Esophagus squamous epithelium (tissue), 5 donors: Measurements from ENCODE around the gene TAF4. TPM values are rescaled to one million over a fixed set of nuclear protein-coding genes. Genes with fewer than 3 reads are reported as not detected.
A peak's percentile ranks its signal among the peaks of the same experiment; 100 is the strongest.

Experiments
- DNase-seq: peaks from one replicate; lab custom pipeline; 2025; lab: John Stamatoyannopoulos, UW
- H3K27ac ChIP-seq, 4 donors: fragments of 200-600 bp; sonication (generic); one replicate each; pipeline ENCODE4 v1.5.1; 2016 to 2019; ENCODE audit warnings: mild to moderate bottlenecking in 1 of 4
- H3K27me3 ChIP-seq, 4 donors: fragments of 200-600 bp; sonication (generic); 1 replicate in 3 of 4; 2 replicates in 1 of 4; pipeline versions ENCODE4 v1.5.1 to v1.6.0; 2017 to 2021; ENCODE audit warnings: antibody characterized with exemption in 1 of 4
- H3K36me3 ChIP-seq, 3 donors: fragments of 200-600 bp; sonication (generic); one replicate each; pipeline ENCODE4 v1.5.1; 2016 to 2019
- H3K4me1 ChIP-seq, 3 donors: fragments of 200-600 bp; sonication (generic); one replicate each; pipeline ENCODE4 v1.5.1; 2017 to 2019
- H3K4me3 ChIP-seq, 4 donors: fragments of 200-600 bp; sonication (generic); 1 replicate in 3 of 4; 2 replicates in 1 of 4; pipeline ENCODE4 v1.5.1; 2016 to 2019; ENCODE audit warnings: mild to moderate bottlenecking in 2 of 4, moderate library complexity in 1 of 4
- H3K9me3 ChIP-seq, 3 donors: fragments of 200-600 bp; sonication (generic); one replicate each; pipeline ENCODE4 v1.5.1; 2016 to 2019
- CTCF ChIP-seq, 6 experiments: fragments of 450-650 bp in 4 of 6; fragments of 200-600 bp in 2 of 6; sonication (generic) in 2 of 6; IDR thresholded peaks; one replicate each; pipeline ENCODE4 v1.5.1; 2016 to 2019; ENCODE audit warnings: antibody characterized with exemption in 6 of 6, mild to moderate bottlenecking in 4 of 6, moderate library complexity in 4 of 6
- POLR2A ChIP-seq, 4 donors: fragments of 450-650 bp; IDR thresholded peaks; one replicate each; pipeline ENCODE4 v1.6.1; 2017; ENCODE audit warnings: antibody characterized with exemption in 4 of 4, mild to moderate bottlenecking in 4 of 4, moderate library complexity in 3 of 4
- WGBS, 2 donors: methylation state at CpG; one replicate each; pipeline ENCODE4 v1.1.5; 2018; 5-methylcytosine and 5-hydroxymethylcytosine counted together
- intact Hi-C: fragments of 100-400 bp; cut with DNase I; formaldehyde crosslinking; loops from one replicate; pipeline ENCODE4 v1.15.0; 2022
- total RNA-seq, 4 donors: library from RNA; depleted of rRNA; stranded (reverse); fragments of >200 nt; gene quantifications; one replicate each; pipeline ENCODE4 v1.1.0, GENCODE V29; 2016
- donor health status: DM: yes; HTN: yes; CAD: no.

Gene TAF4
- total RNA-seq, 4 donors from 2014 or later = 4.9 to 16.5 (median 14.4) TPM

DNA sequence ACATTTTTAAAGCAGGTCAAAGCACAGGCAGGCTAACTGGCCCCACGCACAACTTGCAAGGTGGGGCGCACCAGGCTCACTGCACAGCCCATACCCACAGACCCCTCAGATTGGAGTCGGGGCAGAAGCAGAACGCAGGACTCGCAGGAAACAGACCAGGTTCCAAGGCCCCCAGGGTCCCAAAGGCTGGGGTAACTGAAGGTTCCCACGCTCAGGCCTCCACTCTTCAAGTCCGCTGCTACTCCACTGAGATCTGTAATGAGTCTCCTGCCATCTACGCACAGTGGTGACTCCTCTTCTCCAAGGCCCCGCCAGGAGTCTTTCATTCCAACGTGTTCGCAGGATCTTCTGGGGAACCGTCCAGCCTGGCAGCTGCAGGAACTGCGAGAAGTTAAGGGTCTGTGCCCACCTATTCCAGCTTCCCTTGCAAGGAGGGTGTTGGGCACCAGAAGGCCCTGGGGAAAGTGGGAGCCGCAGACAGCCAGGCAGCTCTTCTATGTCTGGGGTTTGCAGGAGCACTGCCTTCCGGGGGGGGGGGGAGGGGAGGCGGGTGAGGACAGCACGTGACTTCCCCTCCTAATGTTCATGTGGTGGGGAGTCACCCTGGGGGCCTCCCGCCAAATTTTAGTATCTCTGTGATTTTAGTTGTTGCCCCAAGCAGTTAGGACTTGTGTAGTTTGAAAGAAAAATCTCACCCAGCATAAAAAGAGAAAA is 2.0 kb upstream of the TAF4 start:
- intact Hi-C loops = loop anchor here (5.0 kb wide), 1 partner anchor 55 kb away; the partner anchor contains the start of gene LSM14B
- Histone ChIP-seq H3K4me1 (peaks cover 15 to 35% (median 21%) of the 10 kb centered on the region in 3 donors), H3K4me3 (no peak overlapping the region), H3K27me3 (no peaks in the 10 kb centered on the region), H3K27ac (no peak overlapping the region), H3K36me3 (no peaks in the 10 kb centered on the region), H3K9me3 (peaks cover 0 to under 1% (median 0%) of the 10 kb centered on the region in 3 donors)
- no peak for DNase-seq
- WGBS, 2 donors = 65 to 81% methylated on average over 4 to 14 of the region's 18 CpGs
- TF ChIP-seq POLR2A (IDR thresholded peaks at IDR 0.05) (no peak), CTCF (IDR thresholded peaks at IDR 0.05) (no peak)

DNA sequence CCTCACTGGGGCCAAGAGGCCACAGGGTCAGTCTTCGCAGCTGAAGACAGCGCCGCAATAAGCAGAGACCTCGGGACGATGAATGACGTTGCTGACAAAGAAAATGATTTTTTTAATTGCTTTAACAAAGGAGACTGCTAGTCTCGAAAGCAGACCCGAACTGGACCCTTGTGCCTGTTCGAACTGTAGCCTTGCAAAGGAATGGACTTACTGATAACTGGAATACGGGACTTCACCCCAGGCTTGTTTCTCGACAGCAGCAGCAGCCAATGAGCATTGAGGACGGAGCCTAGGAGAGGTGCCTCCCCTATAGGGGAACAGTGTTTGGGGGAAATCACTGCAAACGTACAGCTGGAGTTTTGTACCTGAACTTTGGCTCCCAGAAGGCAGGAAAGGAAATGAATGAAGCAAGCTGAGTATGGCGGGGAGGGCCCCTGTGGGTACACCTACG is 1.3 kb upstream of the TAF4 start:
- WGBS, 2 donors = 17 to 19% methylated on average over 14 to 15 of the region's 15 CpGs
- TF ChIP-seq CTCF (IDR thresholded peaks at IDR 0.05) (no peak), POLR2A (IDR thresholded peaks at IDR 0.05) (no peak)
- H3K4me3 ChIP-seq = peak overlapping the region; percentile 65 to 87 (median 79)
- DNase-seq = no peak
- H3K36me3 ChIP-seq = no peaks in the 10 kb centered on the region
- peak overlapping the region; percentile 80 to 99 (median 96) for H3K27ac ChIP-seq
- peaks cover 15 to 42% (median 25%) of the 10 kb centered on the region in 3 donors for H3K4me1 ChIP-seq
- H3K9me3 ChIP-seq = no peaks in the 10 kb centered on the region
- intact Hi-C loops = loop anchor here (5.0 kb wide), 1 partner anchor 55 kb away; the partner anchor contains the start of gene LSM14B
- no peaks in the 10 kb centered on the region for H3K27me3 ChIP-seq

DNA sequence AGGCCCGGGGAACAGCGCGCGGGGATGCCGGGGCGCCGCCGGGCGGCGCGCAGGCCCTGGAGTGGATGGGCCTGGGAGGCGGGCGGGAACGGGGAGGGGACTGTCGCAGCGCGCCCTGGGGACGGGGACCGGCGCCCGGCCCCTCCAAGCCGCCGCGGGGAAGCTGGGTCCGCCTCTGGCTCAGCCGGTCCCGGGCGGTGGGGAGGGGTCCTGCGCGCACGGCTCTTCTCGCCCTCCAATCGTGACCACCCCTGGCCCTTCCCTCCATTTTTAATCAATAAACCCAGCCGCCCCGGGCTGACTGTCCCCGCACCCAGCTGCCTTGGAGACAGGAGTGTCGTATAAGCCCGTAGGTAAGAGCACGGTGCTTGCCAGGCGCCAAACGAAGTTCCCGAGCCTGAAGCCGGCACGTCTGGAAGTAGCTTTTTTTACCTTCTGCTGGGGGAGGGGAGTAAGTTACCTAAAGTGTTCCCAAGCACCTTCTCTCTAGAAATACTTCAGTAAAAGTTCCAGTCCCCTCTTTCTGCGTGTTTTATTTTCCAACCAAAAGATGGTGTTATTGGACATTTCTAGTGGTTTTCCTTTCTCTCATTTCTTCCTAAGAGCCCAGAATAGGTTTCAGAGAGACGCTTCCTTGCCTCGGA is 780 bp upstream of the TAF4 start:
- TF ChIP-seq CTCF (IDR thresholded peaks at IDR 0.05) (no peak), POLR2A (IDR thresholded peaks at IDR 0.05) (no peak)
- H3K4me3 ChIP-seq = peak overlapping the region; percentile 65 to 87 (median 79)
- H3K27ac ChIP-seq = peak overlapping the region; percentile 80 to 99 (median 96)
- no peak for DNase-seq
- intact Hi-C loops = loop anchor here (5.0 kb wide), 1 partner anchor 56 kb away; the partner anchor contains the start of gene LSM14B
- H3K9me3 ChIP-seq = no peaks in the 10 kb centered on the region
- WGBS, 2 donors = 0 to 2% methylated on average over 20 to 25 of the region's 47 CpGs
- no peaks in the 10 kb centered on the region for H3K27me3 ChIP-seq
- H3K4me1 ChIP-seq = peaks cover 15 to 47% (median 25%) of the 10 kb centered on the region in 3 donors
- no peaks in the 10 kb centered on the region for H3K36me3 ChIP-seq

- H3K4me1 ChIP-seq = peaks cover 18 to 60% (median 29%) of the 10 kb centered on the region in 3 donors
- WGBS, 2 donors = 0% methylated on average over 2 of the region's 165 CpGs; no CpG with 5 or more reads in 1 of the 2 donors
- H3K27ac ChIP-seq = peak overlapping the region; percentile 71 to 97 (median 90)
- intact Hi-C loops = loop anchor here (5.0 kb wide), 1 partner anchor 57 kb away; the partner anchor contains the start of gene LSM14B
- no peaks in the 10 kb centered on the region for H3K9me3 ChIP-seq
- H3K4me3 ChIP-seq = peak overlapping the region; percentile 50 to 87 (median 72)
- H3K27me3 ChIP-seq = no peaks in the 10 kb centered on the region
- H3K36me3 ChIP-seq = no peaks in the 10 kb centered on the region
- DNase-seq = no peak
- TF ChIP-seq CTCF (IDR thresholded peaks at IDR 0.05) (no peak), POLR2A (IDR thresholded peaks at IDR 0.05) (no peak)
Measured at GRCh38 chr20:62064770-62065673, 659 bp downstream of the TAF4 start.
